NCI-H1417 treated with DMSO at 0.1 percent for 48 hours (cell line): ENCODE measurements around the gene PERM1.
"Not testable (repeated sequence)": the region's sequence is repeated elsewhere in the genome, so short reads cannot be mapped to it uniquely, and the experiment has no call there.

Experiments used
- DNase-seq: peaks from one replicate; lab custom pipeline; 2025; lab: John Stamatoyannopoulos, UW

Gene PERM1, protein sequence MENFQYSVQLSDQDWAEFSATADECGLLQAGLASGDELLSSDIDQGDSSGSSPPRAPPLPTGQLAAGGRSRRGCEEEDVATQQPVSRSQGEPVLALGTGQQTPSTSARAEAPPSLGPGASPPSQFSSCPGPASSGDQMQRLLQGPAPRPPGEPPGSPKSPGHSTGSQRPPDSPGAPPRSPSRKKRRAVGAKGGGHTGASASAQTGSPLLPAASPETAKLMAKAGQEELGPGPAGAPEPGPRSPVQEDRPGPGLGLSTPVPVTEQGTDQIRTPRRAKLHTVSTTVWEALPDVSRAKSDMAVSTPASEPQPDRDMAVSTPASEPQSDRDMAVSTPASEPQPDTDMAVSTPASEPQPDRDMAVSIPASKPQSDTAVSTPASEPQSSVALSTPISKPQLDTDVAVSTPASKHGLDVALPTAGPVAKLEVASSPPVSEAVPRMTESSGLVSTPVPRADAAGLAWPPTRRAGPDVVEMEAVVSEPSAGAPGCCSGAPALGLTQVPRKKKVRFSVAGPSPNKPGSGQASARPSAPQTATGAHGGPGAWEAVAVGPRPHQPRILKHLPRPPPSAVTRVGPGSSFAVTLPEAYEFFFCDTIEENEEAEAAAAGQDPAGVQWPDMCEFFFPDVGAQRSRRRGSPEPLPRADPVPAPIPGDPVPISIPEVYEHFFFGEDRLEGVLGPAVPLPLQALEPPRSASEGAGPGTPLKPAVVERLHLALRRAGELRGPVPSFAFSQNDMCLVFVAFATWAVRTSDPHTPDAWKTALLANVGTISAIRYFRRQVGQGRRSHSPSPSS

DNA sequence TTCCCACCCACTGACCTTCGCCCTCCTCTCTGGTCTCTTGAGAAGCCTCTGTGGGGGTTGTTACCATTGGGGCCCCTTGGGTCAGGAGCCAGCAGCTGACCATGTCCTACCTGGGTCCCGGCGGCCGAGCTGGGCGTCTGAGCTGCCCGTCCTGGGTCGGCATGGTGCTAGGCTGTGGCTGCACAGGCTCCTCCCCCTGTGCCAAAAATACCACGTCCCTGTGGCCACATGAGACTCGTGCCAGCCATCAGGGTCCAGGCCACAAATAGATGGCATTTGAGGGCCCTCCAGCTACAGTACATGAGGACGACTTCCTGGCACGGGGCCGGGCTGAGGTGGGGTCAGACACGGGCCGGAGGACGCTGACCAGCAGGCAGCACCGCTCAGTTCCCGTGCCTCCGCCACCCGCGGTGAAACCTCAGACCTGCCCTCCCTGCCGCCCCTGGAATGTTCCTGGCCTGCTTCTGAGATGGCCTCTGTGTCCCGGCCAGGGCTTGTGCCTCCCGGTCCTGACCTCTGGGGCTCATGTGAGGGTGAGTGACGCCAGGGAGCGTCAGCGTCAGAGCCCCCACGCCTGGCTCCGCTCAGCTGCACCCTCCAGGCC lies at the start of gene PERM1:
TSS of gene PERM1 (minus strand) at position 139 of the 604 bp plus-strand sequence. CDS start 1,064 bp downstream, outside the sequence.
- no peak for DNase-seq

DNA sequence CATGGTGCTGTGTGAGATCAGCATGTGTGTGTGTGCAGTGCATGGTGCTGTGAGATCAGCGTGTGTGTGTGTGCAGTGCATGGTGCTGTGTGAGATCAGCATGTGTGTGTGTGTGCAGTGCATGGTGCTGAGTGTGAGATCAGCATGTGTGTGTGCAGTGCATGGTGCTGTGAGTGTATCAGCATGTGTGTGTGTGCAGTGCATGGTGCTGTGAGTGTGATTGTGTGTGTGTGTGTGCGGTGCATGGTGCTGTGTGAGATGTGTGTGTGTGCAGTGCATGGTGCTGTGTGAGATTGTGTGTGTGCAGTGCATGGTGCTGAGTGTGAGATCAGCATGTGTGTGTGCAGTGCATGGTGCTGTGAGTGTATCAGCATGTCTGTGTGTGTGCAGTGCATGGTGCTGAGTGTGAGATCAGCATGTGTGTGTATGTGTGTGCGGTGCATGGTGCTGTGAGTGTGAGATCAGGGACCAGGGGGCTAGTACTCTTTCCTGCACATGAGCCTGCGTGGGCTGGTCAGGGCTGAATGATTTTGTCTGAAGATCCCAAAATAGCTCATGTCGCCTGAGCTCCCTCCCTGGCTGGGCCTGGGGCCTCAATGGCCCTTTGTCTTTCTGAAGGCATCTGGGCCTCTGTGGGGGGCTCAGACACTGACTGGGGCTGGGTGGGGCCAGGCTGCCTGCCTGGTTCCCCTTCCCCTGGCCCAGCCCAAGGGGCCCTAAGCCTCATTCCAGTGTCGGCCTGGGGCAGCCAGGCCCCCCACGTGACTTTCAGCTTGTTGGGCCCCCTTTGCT lies 49.2 kb upstream of the PERM1 start:
- not testable (repeated sequence) for DNase-seq

DNA sequence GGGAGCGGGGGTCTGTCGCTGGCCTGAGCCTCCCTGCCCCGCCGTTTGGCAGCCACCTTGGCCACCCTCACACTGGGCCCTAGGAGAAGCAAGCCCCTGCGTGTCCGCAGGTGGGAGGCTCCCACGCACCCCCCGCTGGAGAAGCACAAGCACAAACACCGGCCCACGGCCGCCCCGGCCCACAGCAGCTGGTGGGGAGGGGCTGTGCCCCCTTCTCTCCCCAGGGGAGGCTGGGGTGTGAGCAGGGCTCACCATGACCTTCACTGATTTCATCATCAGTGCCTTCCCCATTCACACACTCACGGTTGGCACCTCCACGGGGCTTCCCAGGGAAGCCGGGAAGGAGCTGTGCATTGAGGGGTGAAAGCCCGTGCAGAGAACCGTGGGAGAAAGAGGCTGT lies 45.9 kb upstream of the PERM1 start:
- DNase-seq: no peak

GRCh38 chr1:1026599-1027413 lies 44.9 kb upstream of the PERM1 start:
- DNase-seq: no peak

DNA sequence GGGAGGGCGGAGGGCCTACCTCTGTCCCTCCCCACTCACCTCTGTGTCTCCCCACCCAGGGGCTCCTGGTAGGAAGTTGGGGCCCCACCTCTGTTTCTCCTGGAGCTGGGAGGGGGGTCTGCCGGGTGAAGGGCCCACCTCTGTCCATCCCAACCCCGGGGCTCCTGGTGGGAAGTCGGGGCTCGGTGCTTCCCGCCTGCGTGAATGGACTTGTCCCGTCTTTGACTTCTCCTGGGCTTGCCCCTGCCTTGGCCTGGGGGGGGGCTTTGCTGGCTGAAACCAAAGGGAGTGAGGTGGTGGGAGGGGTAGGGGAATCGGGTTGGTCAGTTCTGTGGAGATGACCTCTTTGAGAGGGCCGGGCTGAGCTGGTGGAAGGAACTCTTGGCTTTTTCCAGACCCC lies 43.8 kb upstream of the PERM1 start:
- no peak for DNase-seq

DNA sequence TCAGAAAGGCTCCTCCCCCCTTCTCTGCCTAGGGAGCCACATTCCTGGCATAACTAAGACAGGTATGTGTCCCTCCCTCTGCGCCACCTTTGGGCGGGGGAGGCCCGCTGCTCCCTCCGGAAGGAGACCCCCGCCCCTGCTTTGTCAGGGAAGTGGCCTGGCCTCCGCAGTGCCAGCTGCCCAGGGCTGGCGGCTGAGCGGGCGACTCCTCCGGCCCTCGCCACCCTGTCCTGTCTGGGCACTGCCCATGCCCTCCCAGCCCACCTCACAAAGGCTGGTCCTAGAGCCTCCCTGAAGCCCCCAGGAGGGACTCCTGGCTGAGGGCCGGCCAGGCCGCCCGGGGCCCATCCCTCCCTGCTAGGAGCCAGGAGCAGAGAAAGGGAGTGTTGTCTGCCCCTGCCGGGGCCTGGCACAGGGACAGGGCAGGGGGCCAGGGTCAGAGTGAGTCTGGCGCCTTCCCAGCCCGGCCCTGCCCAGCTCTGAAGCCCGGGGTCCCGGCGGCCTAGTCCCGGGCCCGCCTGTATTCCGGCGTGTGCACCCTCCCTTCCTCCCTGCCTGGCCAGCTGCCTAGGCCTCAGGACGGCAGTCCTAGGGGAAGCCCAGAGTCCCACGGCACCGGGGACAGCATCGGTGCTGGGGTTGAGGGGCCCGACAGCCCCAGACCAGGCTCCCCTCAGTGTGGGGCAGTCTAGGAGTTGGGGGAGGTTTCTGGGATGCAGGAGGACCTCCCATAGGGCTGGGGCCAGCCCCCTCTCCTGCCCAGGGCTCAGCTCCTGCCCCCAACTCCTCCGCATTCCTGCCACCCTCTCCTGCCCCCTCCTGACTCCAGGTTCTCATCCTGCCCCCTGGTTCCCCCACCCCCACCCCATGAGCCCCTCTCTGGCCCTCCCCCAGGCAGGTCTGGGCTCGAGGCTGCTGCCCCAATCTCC lies 43.1 kb upstream of the PERM1 start:
- no peak for DNase-seq

GRCh38 chr1:1024149-1024770 lies 42.4 kb upstream of the PERM1 start:
- DNase-seq: no peak

- DNase-seq: no peak
These were observed 41.8 kb upstream of the PERM1 start for GRCh38 chr1:1023700-1024099.

DNA sequence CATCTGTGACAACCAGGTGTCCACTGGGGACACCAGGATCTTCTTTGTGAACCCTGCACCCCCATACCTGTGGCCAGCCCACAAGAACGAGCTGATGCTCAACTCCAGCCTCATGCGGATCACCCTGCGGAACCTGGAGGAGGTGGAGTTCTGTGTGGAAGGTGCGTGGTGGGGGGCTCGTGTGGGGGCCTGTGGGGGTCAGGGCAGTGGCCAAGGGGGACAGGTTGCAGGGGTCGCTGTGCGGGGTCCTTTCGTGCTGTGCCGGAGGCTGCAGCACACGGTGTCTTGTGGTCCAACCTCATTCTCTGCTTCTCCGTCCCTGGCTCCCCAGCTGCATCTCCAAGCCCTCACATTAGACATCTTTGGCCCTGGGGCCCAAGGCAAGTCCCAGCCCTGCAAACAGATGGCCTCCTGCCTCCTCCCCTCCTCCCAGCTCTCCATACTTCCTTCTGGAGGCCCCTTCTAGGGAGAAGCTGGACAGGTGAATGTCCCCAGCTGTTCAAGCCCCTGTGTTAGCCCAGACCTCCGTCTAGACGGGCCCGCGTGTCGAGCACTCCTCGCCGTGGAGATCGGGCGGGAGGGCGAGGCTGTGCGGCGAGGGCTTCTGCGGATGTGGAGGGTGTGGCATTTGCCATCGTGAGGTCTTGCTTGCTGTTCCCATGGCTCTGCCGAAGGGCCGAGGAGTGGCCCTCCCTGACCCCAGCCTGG lies 40.6 kb upstream of the PERM1 start:
- no peak for DNase-seq

- no peak for DNase-seq
These were observed 40.0 kb upstream of the PERM1 start for GRCh38 chr1:1021920-1022259.

- DNase-seq: no peak
These were observed 39.4 kb upstream of the PERM1 start for GRCh38 chr1:1021010-1021919.

DNA sequence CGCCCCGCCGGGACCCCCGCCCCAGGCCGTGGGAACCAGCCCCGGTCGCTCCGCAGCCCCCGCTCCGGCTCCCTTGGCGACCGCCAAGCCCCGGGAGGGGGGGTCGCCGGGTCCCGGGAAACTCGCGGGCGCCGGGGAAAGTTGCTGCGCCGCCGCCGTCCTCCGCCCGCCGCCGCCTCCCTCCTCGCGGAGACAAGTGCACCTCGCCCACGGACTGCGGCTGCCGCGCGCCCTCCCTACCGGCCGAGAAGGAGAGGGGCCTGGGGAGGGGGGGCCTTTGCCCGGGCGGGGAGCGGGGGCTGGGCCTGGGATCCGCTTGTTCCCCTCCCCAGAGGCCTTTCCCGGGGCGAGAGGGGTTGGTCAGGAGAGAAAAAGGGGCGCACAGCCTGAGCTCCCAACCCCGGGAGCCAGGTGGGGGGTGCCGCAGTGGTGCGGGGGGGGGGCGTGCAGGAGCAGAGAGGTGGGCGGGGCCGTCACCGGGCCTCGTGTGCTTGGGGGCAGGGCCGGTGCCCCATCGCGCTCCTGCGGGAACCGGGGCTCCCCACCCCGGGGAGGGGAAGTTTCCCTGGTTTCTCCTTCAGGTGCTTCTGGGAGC lies 38.6 kb upstream of the PERM1 start:
- DNase-seq: no peak

DNA sequence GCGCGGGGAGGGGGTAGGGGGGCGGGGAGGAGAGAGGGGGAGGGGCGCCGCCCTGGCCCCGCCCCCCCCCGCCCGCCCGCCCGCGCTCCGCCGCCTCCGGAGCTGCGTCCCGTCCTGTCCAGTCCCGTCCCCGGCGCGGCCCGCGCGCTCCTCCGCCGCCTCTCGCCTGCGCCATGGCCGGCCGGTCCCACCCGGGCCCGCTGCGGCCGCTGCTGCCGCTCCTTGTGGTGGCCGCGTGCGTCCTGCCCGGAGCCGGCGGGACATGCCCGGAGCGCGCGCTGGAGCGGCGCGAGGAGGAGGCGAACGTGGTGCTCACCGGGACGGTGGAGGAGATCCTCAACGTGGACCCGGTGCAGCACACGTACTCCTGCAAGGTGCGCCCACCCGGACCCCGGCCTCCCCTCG lies 38.1 kb upstream of the PERM1 start, which contains the start of gene AGRN:
TSS of gene AGRN (plus strand) at position 121 of the 405 bp plus-strand sequence. CDS start at position 174, 53 bp downstream.
- no peak for DNase-seq

GRCh38 chr1:1019122-1019999 lies 37.5 kb upstream of the PERM1 start:
- no peak for DNase-seq

DNA sequence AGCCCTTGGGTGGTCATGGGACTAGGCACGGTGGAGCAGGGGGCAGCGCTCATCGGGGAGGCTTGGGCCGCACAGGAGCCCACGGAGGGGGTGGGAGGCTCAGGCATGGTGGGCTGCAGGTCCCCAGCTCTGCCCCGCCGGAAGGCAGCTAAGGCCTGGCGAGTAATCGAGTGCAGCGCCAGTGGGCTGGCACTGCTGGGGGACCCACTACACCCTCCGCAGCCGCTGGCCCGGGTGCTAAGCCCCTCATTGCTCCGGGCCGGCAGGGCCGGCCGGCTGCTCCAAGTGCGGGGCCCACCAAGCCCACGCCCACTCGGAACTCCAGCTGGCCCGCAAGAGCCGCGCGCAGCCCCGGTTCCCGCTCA lies 36.4 kb upstream of the PERM1 start:
- DNase-seq: not testable (repeated sequence)
